ENCODE measurements around the gene FAM222B. TPM values are rescaled to one million over a fixed set of nuclear protein-coding genes. Genes with fewer than 3 reads are reported as not detected.

Gene FAM222B
- total and polyA plus RNA-seq, 9 of the 15 experiments (the other 6 are each of a cell fraction or from before 2014, with no cell fraction given) = 4.0 to 34.6 (median 7.5) TPM

- H3K4me3 ChIP-seq = no peak overlapping the region
- H3K27ac ChIP-seq (ENCODE audit: extremely low read depth, low read depth, low read length) = peak overlapping the region; percentile 4; the same call in 1 of the 3 replicates
- no peak for FAIRE-seq
- BruUV-seq (replicated peaks) = no TSS peak
- no peaks in the 10 kb centered on the region for H3K9me1 ChIP-seq (ENCODE audit: control insufficient read depth, insufficient read depth, low read length)
- H4K20me1 ChIP-seq (replicated peaks; ENCODE audit: control insufficient read depth, insufficient read depth, low read length) = no peaks in the 10 kb centered on the region
- ChIA-PET POLR2A (interaction anchor here (0.6 to 4.3 kb wide), 2 partner anchors 9 to 154 kb away, joined by 3 to 29 read pairs; partner anchors contain the start of gene TLCD1), CTCF (ENCODE audit: low intra/inter-chr PET ratio) (no interaction called here)
- WGBS (ENCODE audit: insufficient coverage, low coverage, missing lambda C conversion rate) = 76% methylated on average over 9 of the region's 10 CpGs
- in situ Hi-C loops (cut with MboI) (no loop called here), intact Hi-C loops (cut with micrococcal nuclease) (no loop called here)
- H3K9me3 ChIP-seq (replicated peaks; ENCODE audit: control insufficient read depth, insufficient read depth, low read depth, low read length) = peaks cover 3% of the 10 kb centered on the region
- no peak for ATAC-seq
- no peak for DNase-seq (ENCODE audit: extremely low read depth in 1 of 4, low spot score in 3 of 4)
- H3K79me2 ChIP-seq (ENCODE audit: control insufficient read depth, insufficient read depth, low read length) = no peaks in the 10 kb centered on the region
- no peaks in the 10 kb centered on the region for H3K27me3 ChIP-seq (ENCODE audit: control insufficient read depth in 2 of 2, insufficient read depth in 2 of 2, low read length in 2 of 2)
- H3K36me3 ChIP-seq (ENCODE audit: control insufficient read depth, insufficient read depth, low read length) = peaks cover 71% of the 10 kb centered on the region
- H2AFZ ChIP-seq (ENCODE audit: low read depth, low read length) = no peak overlapping the region
- H3K9ac ChIP-seq (ENCODE audit: insufficient read depth in 1 of 2, low read depth in 2 of 2, low read length in 2 of 2) = peak overlapping the region in 1 of 2 experiments; percentile 86; a peak in 2 of 4 replicates
- TF ChIP-seq HNRNPK (IDR thresholded peaks at IDR 0.05; ENCODE audit: low read depth, low read length, poor library complexity, severe bottlenecking) (no peak), NR4A1 (CRISPR knock-in tag; IDR thresholded peaks at IDR 0.05) (no peak), NR4A1 (tag; IDR thresholded peaks at IDR 0.05) (no peak), SP2 (IDR thresholded peaks at IDR 0.05; ENCODE audit: extremely low read depth, low read depth, low read length, poor library complexity, severe bottlenecking) (no peak), MAZ (CRISPR knock-in tag; conservative IDR thresholded peaks at IDR 0.05 in 1 of 2, IDR thresholded peaks at IDR 0.05 in 1 of 2) (no peak), PREB (CRISPR knock-in tag; IDR thresholded peaks at IDR 0.05) (no peak), LARP7 (IDR thresholded peaks at IDR 0.05) (no peak), ZNF398 (CRISPR knock-in tag; IDR thresholded peaks at IDR 0.05) (no peak), ZNF311 (CRISPR knock-in tag; IDR thresholded peaks at IDR 0.05) (no peak), CHCHD3 (CRISPR knock-in tag; IDR thresholded peaks at IDR 0.05) (no peak), KDM4B (IDR thresholded peaks at IDR 0.05; ENCODE audit: borderline replicate concordance in 2 of 2, low read depth in 1 of 2) (no peak), ZNF174 (CRISPR knock-in tag; IDR thresholded peaks at IDR 0.05) (no peak), LEF1 (IDR thresholded peaks at IDR 0.05) (no peak), ZNF551 (CRISPR knock-in tag; IDR thresholded peaks at IDR 0.05) (no peak), PHF21A (IDR thresholded peaks at IDR 0.05; ENCODE audit: borderline replicate concordance, low read depth) (no peak), HDAC1 (IDR thresholded peaks at IDR 0.05) (no peak)
- H3K4me1 ChIP-seq (replicated peaks in 1 of 2; ENCODE audit: control insufficient read depth in 2 of 2, insufficient read depth in 2 of 2, low read length in 2 of 2) = peaks cover 19 to 40% of the 10 kb centered on the region in 2 experiments; a peak in 4 of 5 replicates
- H3K4me2 ChIP-seq (ENCODE audit: insufficient read depth, low read length) = peak overlapping the region; percentile 38; the same call in 1 of the 2 replicates
Observed at GRCh38 chr17:28880572-28880945, 38.0 kb upstream of the FAM222B start.

Measured in K562 (cell line).